Omental fat pad (tissue), 4 donors: ENCODE data around the gene HIC1. TPM values are rescaled to one million over a fixed set of nuclear protein-coding genes. Genes with fewer than 3 reads are reported as not detected.

Source experiments
- ATAC-seq: fragments of 150-250 bp; one replicate; pipeline ENCODE4 v1.9.1; 2016; ENCODE audit warnings: mild to moderate bottlenecking, moderate library complexity; ENCODE audit not compliant: low FRiP score
- DNase-seq: peaks from one replicate; pipeline ENCODE4 v3.0.0-alpha.2; 2019; ENCODE audit warnings: low spot score
- CTCF ChIP-seq, 3 donors: fragments of 450-650 bp; IDR thresholded peaks; one replicate each; pipeline ENCODE4 v1.5.1; 2016 to 2017; ENCODE audit warnings: antibody characterized with exemption in 3 of 3, mild to moderate bottlenecking in 3 of 3, moderate library complexity in 2 of 3
- total RNA-seq, 4 donors: library from RNA; depleted of rRNA; stranded (reverse); fragments of >200 nt; gene quantifications; one replicate each; pipeline ENCODE4 v1.1.0, GENCODE V29; 2016

Gene HIC1
- total RNA-seq, 4 donors from 2014 or later: 9.9 to 63.8 (median 37.3) TPM

GRCh38 chr17:2071455-2072281 is 16.8 kb downstream of the HIC1 start:
- DNase-seq (no peak), ATAC-seq (no peak)
- no peak for TF ChIP-seq CTCF (IDR thresholded peaks at IDR 0.05)

- no peak for TF ChIP-seq CTCF (IDR thresholded peaks at IDR 0.05)
- ATAC-seq: no peak
- no peak for DNase-seq
These were observed 20.0 kb downstream of the HIC1 start for GRCh38 chr17:2074919-2075318.

- DNase-seq (no peak), ATAC-seq (peak; percentile 63)
- TF ChIP-seq CTCF (IDR thresholded peaks at IDR 0.05): no peak
These were observed 20.6 kb downstream of the HIC1 start for GRCh38 chr17:2075336-2076086.

- no peak for DNase-seq
- ATAC-seq: no peak
These were observed 21.4 kb downstream of the HIC1 start for GRCh38 chr17:2076087-2076984.

GRCh38 chr17:2077040-2077439 is 22.1 kb downstream of the HIC1 start:
- ATAC-seq (no peak), DNase-seq (no peak)
- no peak for TF ChIP-seq CTCF (IDR thresholded peaks at IDR 0.05)

More at GRCh38 chr17:2076087-2076984, 21.4 kb downstream of the HIC1 start:
- no peak for TF ChIP-seq CTCF (IDR thresholded peaks at IDR 0.05)

- DNase-seq: no peak
- no peak for ATAC-seq
- TF ChIP-seq CTCF (IDR thresholded peaks at IDR 0.05): no peak
These were observed 26.7 kb downstream of the HIC1 start for GRCh38 chr17:2081564-2081963.
